Cerebellar cortex (tissue), 1 donor: ENCODE data around the gene PHKB.
"Not testable (repeated sequence)": the region's sequence is repeated elsewhere in the genome, so short reads cannot be mapped to it uniquely, and the experiment has no call there.

Experiments
- DNase-seq: peaks from one replicate; pipeline ENCODE4 v3.0.0-alpha.2; 2015; ENCODE audit warnings: low spot score

Gene PHKB

GRCh38 chr16:47460711-47461597, at the start of gene PHKB, which contains the start of gene ITFG1:
PHKB (plus strand) TSS chr16:47461331; CDS start chr16:47461351, 20 bp downstream.
ITFG1 (minus strand) TSS chr16:47461063; CDS start chr16:47461045, 18 bp downstream.
- peak; percentile 87 for DNase-seq

DNA sequence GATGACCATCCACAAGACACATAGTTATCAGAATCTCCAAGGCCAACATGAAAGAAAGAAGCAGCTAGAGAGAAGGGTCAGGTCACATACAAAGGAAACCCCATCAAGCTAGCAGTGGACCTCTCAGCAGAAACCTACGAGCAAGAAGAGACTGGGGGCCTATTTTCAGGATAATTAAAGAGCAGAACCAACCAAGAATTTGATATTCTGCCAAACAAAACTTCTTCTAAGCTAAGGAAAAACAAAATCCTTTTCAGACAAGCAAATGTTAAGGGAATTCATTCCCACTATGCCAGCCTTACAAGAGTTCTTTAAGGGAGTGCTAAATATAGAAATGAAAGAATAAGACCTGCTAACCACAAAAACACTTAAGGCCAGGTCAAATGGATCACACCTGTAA, 48.1 kb upstream of the PHKB start:
- DNase-seq, result no peak

DNA sequence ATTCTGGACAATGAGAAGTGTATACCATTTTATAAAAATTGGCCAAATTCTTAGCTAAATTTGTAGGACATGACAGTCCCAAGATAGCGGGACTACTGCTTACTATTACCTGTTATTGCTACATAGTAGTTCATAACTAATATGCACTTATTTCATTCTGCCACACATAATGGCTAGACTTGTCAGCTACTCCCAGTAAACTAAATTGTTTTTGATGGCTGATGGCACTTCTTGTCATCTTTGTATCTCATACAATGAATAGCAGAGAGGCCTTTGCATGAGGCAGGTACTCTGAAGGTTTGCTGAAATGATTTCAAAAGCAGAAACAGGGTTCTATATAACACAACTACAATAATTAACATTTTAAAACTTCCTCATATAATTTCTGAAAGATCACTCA, 44.3 kb upstream of the PHKB start:
- DNase-seq, result no peak

GRCh38 chr16:47424846-47425245, 36.3 kb upstream of the PHKB start:
- no peak for DNase-seq

GRCh38 chr16:47426806-47427205, 34.3 kb upstream of the PHKB start:
- DNase-seq, result no peak

- no peak for DNase-seq
Observed at GRCh38 chr16:47431960-47432359, 29.2 kb upstream of the PHKB start.

DNA sequence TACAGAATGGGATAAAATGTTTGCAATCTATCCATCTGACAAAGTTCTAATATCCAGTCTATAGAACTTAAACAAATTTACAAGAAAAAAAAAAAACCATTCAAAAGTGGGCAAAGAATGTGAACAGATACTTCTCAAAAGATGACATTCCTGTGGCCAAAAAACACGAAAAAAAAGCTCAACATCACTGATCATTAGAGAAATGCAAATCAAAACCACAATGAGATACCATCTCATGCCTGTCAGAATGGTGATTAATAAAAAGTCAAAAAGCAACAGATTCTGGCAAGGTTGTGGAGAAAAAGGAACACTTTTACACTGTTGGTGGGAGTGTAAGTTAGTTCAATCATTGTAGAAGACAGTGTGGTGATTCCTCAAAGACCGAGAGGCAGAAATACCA, 26.9 kb upstream of the PHKB start:
- DNase-seq, result not testable (repeated sequence)

DNA sequence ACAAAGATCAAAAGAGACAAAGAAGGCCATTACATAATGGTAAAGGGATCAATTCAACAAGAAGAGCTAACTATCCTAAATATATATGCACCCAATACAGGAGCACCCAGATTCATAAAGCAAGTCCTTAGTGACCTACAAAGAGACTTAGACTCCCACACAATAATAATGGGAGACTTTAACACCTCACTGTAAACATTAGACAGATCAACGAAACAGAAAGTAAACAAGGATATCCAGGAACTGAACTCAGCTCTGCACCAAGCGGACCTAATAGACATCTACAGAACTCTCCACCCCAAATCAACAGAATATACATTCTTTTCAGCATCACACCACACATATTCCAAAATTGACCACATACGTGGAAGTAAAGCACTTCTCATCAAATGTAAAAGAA, 21.1 kb upstream of the PHKB start:
- not testable (repeated sequence) for DNase-seq

- not testable (repeated sequence) for DNase-seq
Observed at GRCh38 chr16:47442884-47443283, 18.2 kb upstream of the PHKB start.

DNA sequence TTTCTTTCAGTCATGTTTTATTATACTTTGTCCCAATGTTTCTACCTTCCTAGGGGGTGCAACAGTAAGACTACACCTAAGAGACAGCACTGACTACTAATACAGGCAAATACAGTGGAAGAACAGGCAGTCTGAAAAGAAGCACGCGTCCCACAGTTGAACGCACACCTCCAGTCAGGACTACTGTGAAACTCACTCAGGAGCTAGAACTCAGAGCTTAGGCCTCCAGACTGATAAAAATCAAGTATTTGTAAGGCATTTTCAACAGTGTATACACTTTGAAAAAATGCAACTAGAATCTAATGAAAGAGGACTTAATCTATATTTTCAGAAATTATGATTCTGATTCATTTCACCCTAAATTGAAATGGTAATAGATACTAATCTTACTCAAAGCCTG, 14.7 kb upstream of the PHKB start:
- DNase-seq, result no peak

GRCh38 chr16:47448830-47449575, 12.1 kb upstream of the PHKB start:
- DNase-seq, result no peak

GRCh38 chr16:47449788-47450187, 11.3 kb upstream of the PHKB start:
- no peak for DNase-seq

DNA sequence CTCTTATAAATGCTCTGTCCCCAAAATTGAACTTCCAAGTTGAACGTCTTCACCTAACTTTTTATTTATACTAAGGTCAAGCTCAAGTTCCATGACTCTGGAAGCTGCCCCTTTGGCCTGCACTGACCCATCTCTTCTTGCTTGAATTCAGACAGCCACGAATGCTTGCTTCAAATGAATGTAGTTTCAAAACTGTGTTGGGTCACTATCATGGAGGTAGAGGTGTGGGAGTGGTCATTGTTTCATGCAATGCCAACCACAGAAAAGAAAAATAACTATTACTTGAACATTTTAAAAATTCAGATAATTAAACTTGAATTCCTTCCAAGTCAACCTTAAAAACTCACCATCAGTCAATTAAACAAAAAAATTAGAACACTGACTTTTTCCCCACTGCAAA, 2.8 kb upstream of the PHKB start:
- no peak for DNase-seq

- no peak for DNase-seq
Observed at GRCh38 chr16:47459603-47460002, 1.5 kb upstream of the PHKB start.

GRCh38 chr16:47460359-47460710, 796 bp upstream of the PHKB start:
- DNase-seq, result no peak

- peak; percentile 52 for DNase-seq
Observed at GRCh38 chr16:47461598-47462266, 601 bp downstream of the PHKB start.

DNA sequence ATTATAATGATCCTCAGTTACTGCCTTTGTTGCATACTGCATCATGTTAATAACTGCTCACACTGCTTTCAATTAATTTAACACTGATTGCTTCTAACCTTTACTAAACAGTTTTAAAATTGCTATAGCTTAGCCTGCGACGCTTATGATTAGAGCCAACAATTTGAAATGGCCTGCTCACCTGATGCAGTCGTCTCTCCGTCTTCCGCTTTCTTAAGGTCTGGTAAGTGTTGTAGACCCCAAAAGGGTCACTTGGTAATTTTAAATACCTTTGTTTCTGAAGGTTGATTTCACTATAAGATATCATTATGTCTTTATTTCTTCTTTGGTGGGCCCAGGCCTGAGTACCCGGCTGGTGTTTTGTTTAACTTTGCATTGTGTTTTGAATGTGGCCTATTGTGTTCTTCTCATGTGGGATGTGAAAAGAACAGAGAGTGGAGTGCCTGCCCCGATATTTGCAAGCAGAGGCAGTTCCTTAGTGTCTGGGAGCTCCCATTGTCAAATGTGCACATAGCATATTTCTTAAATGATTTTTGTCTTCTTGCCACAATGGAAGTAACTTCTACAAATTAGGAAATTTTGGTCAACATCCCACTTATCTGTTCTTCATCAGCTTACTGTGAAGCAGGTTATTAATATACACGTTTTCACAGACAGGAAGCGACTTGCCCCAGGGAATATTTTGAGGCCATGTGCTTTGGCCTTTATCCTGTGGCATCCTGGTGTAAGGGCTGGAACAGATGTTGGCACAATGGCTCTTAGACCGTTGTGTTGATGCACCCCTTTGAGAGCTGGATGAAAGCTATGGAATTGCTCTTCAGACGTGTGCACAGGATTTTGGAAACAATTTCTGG, 2.9 kb downstream of the PHKB start:
- no peak for DNase-seq

DNA sequence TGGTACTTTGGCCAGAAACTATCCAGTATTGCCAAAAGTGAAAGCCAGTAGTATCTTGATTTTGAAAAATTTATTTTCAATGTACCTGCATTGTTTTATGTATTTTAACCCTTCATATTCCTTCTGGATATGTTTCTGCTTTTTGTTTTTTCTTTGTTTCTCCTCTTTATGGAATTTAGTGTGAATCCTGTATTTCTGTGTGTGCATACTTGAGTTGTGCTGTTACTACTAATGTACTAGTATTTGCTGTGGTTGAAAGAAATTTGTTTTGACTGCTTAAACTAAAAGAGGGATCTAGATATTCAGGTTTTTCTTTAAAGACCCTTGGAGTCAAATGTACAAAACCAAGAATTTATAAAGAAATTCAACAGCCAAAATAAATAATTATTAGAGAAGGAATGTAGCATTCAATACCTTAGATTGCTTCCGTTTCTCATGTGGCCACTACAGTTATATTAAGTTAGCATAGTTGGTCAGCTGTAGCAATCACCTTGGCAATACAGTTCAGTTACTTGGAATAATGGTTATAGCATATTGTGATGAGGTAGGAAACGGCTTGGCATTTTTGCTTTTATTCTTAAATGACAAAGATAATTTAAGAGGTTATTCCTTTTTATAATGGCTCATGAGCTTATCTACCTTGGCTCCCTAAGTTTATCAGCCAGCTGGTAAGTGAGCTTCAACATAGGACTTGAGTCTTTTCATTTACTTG, 4.9 kb downstream of the PHKB start:
- DNase-seq, result no peak

DNA sequence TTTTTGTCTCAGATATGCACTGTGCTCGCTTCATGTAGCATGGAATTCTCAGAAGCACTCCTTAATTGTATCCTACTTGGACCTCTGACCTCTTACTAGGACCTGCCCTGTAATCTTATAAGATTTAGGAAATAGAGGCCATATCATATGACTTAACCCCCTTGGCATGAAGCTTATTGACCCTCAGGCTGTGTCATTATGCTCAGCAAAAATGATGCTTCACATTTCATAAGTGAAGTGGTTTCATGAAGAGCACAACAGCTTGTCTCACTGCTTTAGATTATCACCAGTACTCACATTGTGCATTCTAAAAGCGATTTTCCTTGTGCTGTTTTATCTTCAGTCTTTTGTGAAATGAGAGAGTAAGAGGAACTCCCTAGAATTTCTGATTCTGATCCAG, 6.4 kb downstream of the PHKB start:
- DNase-seq, result no peak

GRCh38 chr16:47468070-47468689, 7.0 kb downstream of the PHKB start:
- not testable (repeated sequence) for DNase-seq

GRCh38 chr16:47469227-47469626, 8.1 kb downstream of the PHKB start:
- no peak for DNase-seq
